Left colon (tissue), 2 donors: ENCODE data around the gene PNPLA3. TPM values are rescaled to one million over a fixed set of nuclear protein-coding genes. Genes with fewer than 3 reads are reported as not detected.
A peak's percentile ranks its signal among the peaks of the same experiment; 100 is the strongest.

Experiments used
- ATAC-seq: fragments of 200-7000 bp; cut with Tn5 transposase; one replicate; pipeline ENCODE4 v1.9.1; 2020; ENCODE audit warnings: mild to moderate bottlenecking, moderate library complexity
- DNase-seq, 2 donors: peaks; one replicate each; pipeline ENCODE4 v3.0.0-alpha.2; 2020
- intact Hi-C, 2 donors: fragments of 100-400 bp; cut with DNase I in 1 of 2; cut with micrococcal nuclease in 1 of 2; formaldehyde crosslinking; loops; one replicate each; pipeline versions ENCODE4 v1.11.2 to v1.14.0; 2022; cut with DNase I, micrococcal nuclease
- total RNA-seq, 2 donors: library from RNA; stranded (reverse); fragmentation: NEBNext Ultra II Directional; extraction: Animal tissue kit (Norgen Biotek cat#: 25700); gene quantifications; one replicate each; pipeline ENCODE4 v1.2.1, GENCODE V29; 2021
- donor health status: DM: no; HTN: no; CAD: no.
- donor health status: DM: yes; HTN: yes; CAD: no.

The PNPLA3 gene
- total RNA-seq, 2 donors from 2014 or later: 0.14 to 2.0 TPM

DNA sequence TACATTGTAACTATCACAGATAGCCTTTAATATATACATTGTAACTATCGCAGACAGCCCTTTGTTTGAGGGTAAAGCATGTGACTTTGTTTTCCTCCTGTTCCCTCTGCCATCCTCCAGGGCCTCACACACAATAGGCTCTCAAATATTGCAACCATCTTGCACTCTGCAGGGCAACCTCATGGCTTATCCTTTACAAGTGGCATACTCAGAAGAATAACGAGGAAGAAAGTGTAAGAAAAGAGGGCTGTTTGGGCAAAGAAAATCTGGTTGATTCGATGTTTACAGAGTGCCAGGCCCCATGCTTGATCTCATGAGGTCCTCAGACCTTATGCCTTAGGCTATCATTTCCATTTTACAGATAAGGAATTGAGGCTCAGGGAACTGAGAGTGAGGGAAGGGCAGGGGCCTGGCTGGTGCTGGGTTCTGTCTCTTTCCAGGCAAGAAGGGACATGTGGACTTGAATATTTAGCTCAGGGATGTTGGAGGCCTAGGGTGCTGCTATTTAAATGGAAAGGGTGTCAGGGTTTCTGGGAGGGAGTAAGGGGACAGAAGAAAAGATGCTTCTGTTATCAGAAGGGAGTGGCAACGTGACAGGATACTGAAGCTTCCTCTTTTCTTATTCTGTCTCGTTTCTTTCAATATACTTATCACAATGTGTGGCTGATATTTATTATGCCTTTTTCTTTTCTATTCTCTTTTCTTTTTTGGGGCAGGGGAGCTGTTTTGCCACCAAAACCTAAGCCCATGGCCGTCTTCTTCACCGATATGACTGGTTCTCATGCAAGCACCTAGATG is 30.6 kb downstream of the PNPLA3 start:
- intact Hi-C loops: no loop called here
- no peak for ATAC-seq

DNA sequence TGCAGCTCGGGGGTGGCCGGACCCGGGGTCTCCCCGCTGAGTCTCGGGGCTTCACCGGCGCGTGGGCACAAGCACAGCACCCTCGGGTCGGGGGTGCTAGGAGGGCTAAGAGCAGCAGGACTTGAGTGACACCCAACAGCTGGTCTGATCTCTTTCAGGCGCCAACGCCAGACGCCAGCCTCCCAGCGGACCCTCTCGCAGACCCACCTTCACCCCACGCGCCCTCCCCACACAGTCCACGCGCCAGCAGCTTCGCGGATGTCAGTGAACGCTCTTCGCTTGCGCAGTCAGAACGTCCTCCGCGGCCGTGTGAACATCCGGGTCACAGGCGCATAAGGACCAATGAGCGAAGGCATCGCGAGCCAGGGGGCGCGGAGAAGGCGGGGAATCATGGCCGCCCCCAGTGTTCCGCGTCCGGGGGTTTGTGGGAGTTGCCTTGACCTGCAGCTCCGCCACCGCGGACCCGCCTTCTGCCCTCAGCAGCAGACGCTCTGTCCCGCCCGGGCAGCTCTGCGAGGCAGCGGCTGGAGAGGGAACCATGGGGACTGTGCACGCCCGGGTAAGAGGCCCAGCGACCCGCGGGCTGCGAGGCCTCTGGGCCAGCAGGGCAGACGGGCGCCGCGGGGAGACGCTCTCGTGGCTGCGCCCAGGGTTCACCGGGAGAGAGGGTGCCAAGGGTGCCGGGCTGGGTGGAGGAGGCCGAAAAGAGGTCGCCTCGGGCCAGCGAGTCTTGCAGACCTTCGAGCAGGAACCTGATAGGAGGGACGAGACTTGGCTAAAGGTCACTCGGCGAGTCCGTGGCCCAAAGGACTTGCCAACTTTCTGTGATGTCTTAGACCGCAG is 31.7 kb downstream of the PNPLA3 start, which contains the start of gene SAMM50:
Gene SAMM50, plus strand, starts transcription at position 403 of the 843 bp plus-strand sequence. Its CDS starts 136 bp downstream, at position 539.
- intact Hi-C loops: no loop called here
- peak; percentile 97 for ATAC-seq
- DNase-seq: peak; percentile 95

More for the DNA sequence above, 30.6 kb downstream of the PNPLA3 start:
- DNase-seq: no peak

DNA sequence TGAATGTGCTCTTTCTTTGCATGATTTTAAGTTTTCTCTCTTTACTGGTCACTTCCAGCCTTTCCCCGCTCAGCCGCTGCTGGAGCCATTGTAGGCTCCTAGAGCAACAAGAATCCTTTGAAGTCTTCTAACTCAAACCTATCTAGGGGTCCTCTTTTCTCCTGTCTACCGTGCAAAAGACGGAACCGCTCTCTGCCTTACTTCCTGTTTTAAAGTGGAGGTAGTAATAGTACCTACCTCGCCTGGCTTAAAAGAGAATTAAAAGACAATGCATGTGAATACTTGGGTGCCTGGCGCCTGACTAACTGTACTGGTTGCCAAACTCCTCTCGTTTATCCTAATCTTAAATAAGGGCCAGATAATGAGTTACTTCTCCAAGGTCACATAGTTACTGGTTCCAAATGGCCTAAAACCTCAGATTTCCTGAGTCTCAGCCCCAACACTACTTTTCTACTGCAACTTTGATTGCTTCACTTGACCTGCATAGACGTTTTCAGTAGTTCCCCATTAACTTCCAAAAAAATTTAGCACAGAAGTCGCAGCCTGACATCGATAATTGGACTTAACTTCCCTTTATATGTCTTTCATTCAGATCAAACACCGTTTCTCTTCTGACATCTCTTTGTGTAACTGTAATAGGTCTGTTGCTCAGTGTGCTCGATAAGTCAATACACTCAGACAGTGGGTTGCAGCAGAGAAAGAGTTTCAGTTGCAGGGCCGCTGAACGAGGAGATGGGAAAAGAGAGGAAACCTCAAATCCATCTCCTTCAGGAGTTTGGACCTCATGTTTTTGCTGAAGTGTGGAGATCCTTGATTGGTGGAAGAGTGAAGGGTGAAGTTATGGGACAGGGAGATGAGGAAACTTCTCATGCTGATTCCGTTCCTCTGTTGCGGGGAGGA is 32.5 kb downstream of the PNPLA3 start:
- DNase-seq: no peak
- intact Hi-C loops: no loop called here
- ATAC-seq: peak; percentile 26

DNA sequence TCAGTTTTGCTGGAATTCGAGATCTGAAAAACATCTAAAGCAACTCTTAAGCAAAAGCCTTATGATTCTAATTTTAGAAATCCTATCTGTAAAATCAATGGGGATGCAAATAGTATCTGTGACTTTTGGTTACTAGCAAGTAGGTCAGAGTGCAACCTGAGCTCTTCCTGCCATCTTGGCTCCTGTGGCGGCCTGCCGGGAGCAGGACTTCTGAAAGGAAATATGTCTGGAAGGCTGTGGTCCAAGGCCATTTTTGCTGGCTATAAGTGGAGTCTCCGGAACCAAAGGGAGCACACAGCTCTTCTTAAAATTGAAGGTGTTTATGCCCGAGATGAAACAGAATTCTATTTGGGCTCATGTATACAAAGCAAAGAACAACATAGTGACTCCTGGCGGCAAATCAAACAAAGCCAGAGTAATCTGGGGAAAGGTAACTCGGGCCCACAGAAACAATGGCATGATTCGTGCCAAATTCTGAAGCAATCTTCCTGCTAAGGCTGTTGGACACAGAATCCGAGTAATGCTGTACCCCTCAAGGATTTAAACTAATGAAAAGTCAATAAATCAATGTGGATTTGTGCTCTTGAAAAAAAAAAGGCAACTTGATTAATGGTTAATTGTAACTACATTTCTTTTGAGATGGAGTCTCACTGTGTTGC is 33.3 kb downstream of the PNPLA3 start:
- intact Hi-C loops: no loop called here
- ATAC-seq: no peak
- no peak for DNase-seq

DNA sequence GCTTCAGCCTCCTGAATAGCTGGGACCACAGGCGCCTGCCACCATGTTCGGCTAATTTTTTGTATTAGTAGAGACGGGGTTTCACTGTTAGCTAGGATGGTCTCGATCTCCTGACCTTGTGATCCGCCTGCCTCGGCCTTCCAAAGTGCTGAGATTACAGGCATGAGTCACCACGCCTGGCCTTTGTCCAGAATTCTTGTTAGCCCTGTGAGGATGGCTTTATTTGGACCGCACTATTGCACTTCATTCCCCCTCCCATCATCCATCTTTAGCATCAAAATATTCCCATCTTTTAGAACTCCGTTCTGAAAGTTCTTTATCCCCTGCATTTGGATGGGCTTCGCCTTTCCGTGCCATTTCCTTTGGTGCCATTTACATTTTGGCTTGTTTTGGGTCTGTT is 34.3 kb downstream of the PNPLA3 start:
- intact Hi-C loops: no loop called here
- DNase-seq: no peak
- ATAC-seq: no peak

DNA sequence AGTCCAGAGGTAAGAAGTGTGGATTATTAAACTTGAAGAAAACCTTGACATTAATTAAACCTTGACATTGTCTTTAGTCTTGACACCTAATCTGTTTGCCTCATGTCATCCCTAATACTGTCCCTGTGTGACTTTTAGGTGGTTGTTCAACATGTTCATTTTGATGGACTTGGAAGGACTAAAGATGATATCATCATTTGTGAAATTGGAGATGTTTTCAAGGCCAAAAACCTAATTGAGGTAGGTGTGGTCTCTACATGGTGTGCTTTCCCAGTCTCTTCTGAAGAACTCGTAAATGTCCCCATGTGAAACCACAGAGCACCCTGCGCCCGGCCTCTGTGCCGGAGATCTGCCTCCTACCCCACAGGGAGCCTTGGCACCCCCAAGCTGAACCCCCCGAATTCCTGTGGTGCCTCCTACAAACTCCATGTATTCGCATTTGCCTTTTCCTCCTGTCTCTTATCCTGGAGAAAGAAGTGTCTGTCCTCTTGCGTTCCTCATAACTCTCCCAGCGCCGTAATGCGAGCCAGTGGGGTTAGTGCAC is 40.8 kb downstream of the PNPLA3 start:
- no peak for DNase-seq
- intact Hi-C loops: no loop called here
- ATAC-seq: no peak

DNA sequence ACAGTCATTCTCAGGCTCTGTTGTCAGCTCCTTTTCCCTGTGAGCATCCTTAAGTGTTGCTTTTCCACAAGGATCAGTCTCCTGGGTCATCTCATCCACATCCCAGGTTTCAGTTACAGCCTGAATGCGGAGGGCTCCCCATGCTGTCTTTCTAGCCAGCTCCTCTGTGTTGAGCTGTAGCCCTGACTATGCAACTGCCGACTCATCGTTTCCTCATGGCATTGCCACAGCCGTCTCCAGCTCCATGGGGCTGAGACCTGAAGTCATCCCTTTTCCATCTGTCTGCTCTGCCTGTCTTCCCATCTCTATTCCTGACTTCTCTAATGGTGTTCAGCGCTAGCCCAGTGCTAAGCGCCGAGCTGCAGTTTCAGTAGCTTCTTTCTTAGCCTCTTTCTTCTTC is 43.5 kb downstream of the PNPLA3 start:
- DNase-seq (no peak), ATAC-seq (no peak)
- intact Hi-C loops: no loop called here

DNA sequence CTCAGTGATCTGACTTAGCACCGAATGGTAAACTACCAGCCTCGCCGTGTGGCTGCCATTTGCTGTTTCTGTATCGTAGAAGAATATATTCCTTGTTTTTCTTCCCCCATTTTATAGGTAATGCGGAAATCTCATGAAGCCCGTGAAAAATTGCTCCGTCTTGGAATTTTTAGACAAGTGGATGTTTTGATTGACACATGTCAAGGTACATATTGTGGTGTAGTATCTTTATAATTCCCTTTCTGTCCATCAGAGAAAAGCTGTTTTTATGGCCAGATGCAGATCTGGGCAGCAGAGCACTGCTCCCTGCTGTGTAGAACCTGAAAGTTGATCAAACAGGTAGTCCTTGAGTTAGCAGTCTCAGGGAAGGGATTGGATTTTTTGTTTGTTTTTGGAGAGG is 45.0 kb downstream of the PNPLA3 start:
- DNase-seq: no peak
- ATAC-seq: no peak
- intact Hi-C loops: no loop called here

DNA sequence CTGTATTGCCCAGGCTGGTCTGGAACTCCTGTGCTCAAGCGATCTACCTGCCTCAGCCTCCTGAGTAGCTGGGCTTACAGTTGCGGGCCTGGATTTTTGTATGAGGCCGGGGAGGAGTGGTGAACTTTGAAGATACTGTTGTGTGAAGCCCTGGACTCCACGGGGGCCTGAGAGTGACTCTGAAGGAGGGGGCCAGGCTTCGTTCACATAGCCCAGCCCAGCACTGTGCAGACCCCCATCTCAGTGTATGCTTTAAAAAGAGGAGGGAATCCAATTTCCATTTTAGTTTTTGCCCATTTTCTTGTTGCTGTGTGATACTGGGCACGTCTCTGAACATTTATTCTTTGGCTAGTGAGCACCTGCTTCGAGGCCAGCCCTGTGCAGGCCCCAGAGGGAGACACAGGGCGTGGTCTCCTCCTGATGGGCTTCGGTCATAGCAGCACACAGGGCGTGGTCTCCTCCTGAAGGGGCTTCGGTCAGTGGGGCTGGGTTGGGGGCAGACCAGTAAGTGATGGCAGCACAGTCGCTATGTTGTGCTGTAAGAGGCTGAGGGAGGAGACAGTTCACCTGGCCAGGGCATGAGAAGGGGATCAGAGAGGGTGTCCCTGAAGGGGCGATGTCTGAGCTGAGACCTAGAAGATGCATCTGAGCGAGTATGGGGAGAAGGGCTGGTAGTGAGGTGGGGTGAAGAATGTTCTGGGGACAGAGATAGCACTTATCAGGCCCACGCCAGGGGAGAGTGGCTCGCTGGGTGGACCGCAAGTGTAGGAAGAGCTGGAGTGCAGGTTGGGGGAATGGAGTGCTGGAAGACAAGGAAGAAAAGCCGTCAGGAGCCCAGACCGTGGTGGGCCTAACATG is 45.6 kb downstream of the PNPLA3 start:
- intact Hi-C loops: no loop called here
- DNase-seq: no peak
- ATAC-seq: no peak

DNA sequence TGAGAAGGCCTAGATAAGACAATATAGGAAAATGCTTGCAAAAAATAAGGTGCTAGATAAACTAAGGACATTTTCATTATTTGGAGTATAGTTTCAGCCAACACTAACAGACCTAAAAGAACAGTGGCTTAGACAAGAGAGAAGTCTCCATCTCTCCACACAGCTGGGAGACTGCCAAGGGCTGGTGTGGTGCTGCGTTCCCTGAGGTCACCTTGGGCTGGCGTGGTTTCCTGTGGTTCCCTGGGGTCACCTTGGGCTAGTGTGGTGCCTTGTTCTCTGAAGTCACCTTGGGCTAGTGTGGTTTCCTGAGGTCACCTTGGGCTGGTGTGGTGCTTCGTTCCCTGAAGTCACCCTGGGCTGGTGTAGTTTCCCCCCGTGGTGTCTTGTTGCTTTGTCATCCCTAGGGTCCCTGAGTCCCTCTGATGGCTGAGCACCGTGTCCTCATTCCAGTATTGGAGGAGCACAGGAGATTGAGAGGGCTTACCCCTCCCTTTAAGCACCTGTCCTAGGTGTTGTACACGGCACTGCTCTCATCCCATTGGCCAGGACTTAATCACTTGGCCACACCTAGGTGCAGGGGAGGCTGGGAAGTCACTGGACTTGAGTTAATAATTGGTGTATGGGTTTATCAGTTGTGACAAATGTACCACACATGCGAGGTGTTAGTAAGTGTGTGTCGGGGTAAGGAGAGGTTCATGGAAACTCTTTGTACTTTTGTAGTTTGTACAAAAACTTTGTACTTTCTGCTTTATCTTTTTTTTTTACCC is 46.6 kb downstream of the PNPLA3 start:
- peak; percentile 68 for ATAC-seq
- intact Hi-C loops: no loop called here
- no peak for DNase-seq

DNA sequence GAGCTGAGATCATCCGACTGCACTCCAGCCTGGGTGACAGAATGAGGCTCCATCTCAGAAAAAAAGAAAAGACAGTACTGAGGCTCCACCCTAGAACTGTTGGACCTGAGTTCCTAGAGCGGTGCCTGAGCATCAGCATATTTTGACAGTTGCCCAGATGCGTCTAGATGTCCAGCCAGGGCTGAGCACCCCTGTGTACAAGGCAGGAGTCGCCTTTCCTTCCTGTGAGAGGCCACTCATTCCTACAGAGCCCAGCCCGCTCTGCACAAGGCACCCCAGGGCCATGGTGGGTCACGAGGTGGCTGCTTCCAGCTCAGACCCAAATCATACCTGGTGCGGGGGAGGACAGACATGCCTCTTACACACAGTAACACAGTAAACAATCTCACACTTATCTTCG is 47.5 kb downstream of the PNPLA3 start:
- no peak for DNase-seq
- intact Hi-C loops: no loop called here

DNA sequence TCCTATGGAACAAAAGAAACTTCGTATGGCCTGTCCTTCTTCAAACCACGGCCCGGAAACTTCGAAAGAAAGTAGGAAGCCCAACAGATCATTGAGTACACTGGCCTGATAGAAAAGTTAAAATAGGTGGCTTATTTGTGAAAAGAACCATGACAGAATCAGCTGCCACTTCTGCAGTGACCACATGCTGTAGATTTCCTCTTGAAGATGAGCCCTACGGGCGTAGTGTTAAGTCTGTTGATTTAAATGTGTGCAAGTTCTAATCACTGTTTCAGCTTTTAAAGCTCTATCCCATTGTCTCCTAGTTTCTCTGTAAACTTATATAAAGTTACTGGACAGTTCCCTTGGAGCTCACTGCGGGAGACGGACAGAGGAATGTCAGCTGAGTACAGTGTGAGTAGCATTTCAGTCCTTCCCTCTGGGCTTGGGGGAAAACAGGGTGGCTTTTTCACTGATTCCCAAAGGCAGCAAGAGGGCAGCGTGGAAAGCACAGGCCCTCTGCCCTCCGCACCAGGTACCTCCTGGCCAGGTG is 49.4 kb downstream of the PNPLA3 start:
- ATAC-seq (no peak), DNase-seq (no peak)
- intact Hi-C loops: no loop called here

More for the DNA sequence above, 47.5 kb downstream of the PNPLA3 start:
- no peak for ATAC-seq

DNA sequence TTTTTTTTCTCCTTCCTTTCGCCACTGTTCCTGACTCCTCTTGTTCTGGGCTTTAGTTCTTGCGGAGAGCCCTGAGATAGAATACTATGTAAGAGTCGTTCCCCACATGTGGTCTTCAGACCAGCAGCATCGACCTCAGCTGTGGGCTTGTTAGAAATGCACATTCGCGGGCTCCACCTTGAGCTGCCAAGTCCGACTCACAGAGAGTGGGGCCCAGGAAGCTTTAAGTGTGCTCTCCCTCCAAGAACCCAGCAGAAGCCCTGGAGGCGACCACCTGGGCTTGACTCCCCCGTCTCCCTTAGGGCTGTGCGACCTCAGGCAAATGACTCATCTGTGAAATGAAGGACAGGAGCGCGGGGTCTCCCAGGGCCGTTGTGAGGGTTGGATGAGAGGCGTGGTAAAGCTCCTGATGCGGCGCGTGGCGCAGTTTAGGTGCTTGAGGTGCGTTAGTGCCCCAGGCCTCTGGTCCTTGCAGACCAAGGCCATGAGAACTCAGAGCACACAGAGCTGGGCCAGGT is 50.5 kb downstream of the PNPLA3 start:
- ATAC-seq: no peak
- intact Hi-C loops: no loop called here
- no peak for DNase-seq

DNA sequence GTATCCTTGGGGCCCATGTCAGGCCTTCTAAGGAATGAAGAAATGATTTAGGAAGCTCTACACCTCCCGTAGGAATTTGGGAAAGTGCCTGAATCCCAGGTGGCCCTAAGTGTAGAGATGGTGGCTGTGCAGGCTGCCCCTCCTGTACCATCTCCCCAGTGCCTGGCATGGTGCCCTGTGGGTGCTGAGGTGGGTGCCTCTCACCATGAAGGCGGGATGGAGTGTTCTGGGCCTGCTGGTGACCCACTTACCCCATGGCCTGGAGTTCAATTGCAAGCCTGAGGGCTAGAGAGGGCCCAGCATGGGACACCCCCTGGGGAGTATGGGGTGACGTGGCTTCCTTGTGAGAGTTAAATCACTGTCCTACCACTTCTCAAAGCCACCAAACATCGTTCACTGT is 51.4 kb downstream of the PNPLA3 start:
- no peak for DNase-seq
- intact Hi-C loops: no loop called here
- no peak for ATAC-seq

DNA sequence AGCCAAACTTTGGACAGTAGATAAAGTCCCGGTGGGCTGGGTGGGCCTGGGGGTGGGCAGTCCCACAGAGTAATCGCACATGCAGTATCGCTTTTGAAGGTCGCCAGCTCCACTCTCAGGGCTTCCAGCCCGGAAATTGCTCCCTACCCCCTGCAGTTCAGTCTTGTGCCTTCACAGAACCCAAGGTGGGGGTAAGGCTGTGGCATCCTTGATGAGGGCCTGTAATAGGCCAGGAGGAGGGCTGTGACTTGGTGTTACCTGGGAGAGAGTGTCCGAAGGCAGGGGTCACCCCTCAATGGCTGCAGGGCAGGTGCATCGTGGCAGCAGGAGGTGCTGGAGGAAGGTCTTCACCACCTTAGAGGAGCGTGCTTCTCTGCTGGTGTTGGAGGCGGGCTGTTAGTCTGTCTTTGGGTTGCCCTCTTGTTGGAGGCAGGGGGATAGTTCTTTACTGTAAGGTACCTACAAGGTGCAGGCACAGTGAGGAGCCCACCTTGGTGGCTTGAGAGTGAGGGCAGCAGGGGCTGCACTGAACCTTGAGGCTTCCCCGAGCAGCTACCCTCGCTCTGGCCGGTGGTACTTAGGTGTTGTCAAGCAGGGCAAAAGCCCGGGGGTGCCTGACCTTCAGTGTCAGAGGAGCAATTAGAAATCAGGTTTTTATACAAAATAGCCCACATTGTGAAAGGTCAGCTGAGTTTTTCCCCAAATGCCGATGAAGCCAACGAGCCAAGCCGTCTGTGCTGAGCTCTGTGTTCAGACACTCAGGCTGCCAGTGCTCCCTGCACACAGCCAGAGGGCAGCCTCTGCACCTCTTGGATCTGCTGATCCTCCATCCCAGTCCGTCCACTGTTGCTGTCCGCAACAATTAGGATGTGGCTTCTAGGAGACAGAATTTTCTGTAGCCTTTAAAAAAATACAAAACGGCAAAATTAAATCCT is 53.5 kb downstream of the PNPLA3 start:
- ATAC-seq (no peak), DNase-seq (no peak)
- intact Hi-C loops: no loop called here
